ENCODE measurements around the gene APOB. TPM values are rescaled to one million over a fixed set of nuclear protein-coding genes. Genes with fewer than 3 reads are reported as not detected.

Gene APOB
- total RNA-seq, 1 experiment from 2014 or later: not detected

DNA sequence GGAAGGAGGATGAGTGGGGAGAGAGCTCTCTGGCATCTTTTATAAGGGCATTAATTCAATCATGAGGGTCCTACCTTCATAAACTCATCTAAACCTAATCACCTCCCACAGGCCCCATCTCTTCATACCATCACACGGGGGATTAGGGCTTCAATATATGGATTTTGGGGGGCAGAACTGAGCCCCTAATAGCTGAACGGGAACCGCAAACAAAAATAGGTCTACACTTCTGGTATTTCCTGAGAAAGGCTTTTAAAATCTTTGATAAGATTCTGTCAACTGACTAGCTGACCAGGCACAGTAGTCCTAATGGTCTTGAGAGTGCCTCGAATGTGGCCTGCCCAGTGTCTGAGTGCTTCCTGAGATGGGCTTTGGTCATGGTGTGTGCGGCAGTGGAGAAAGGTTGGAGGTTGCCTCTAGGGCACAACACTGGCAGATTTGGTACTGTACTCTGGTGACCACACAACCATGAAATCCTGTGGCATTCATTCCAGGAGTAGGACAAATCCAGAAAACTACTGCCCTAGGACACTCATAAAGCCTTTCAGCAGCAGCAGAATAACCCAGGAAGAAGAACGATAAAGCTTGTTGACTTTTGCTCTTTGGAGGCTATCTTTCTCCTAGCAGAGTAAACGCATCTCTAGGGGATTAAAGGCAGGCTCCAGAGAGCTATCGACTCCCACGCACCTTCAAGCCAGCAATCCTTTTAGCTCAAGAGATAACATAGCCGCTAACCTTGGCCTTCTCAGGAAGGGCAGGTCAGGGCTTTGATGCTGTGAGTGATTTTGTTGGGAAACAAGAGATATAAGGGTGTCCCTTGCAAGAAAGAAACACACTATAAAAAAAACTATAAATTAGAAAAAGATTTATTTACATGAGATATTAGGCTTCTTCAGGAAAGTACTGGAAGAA is 12.3 kb upstream of the APOB start:
- Histone ChIP-seq H3K9me3 (no peaks in the 10 kb centered on the region), H3K4me3 (no peak overlapping the region), H3K27me3 (no peaks in the 10 kb centered on the region), H3K36me3 (no peaks in the 10 kb centered on the region)
- DNase-seq: no peak

- H3K36me3 ChIP-seq: no peaks in the 10 kb centered on the region
- no peaks in the 10 kb centered on the region for H3K27me3 ChIP-seq
- no peak for DNase-seq
- no peaks in the 10 kb centered on the region for H3K9me3 ChIP-seq
- no peak overlapping the region for H3K4me3 ChIP-seq
These were observed 11.6 kb upstream of the APOB start for GRCh38 chr2:21055451-21055850.

- no peak for DNase-seq
- Histone ChIP-seq H3K4me3 (no peak overlapping the region), H3K36me3 (no peaks in the 10 kb centered on the region), H3K9me3 (no peaks in the 10 kb centered on the region), H3K27me3 (no peaks in the 10 kb centered on the region)
These were observed 10.1 kb upstream of the APOB start for GRCh38 chr2:21054011-21054410.

- no peak for DNase-seq
- Histone ChIP-seq H3K9me3 (no peaks in the 10 kb centered on the region), H3K27me3 (no peaks in the 10 kb centered on the region), H3K4me3 (no peak overlapping the region), H3K36me3 (no peaks in the 10 kb centered on the region)
These were observed 8.2 kb upstream of the APOB start for GRCh38 chr2:21052044-21052443.

DNA sequence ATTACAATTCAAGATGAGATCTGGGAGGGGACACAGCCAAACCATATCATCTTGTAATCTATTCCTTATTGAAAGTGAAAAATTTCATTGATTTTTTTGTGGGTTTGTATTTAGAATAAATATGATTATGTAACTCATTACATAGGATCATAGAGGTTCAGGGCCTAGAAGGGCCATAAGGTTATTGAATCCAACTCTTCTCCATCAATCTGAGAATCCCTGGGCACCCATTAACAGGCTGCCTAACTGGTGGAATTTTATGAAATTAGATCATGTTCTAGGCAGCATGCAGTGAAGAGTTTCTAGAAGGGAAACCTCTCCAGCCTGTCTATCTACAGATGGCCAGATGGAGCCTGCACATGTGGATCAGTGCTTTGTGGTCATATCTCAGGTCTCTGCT is 6.3 kb upstream of the APOB start:
- DNase-seq: no peak
- no peak overlapping the region for H3K4me3 ChIP-seq
- no peaks in the 10 kb centered on the region for H3K36me3 ChIP-seq
- H3K9me3 ChIP-seq: no peaks in the 10 kb centered on the region
- no peaks in the 10 kb centered on the region for H3K27me3 ChIP-seq

- DNase-seq: peak; percentile 64
- H3K36me3 ChIP-seq: no peaks in the 10 kb centered on the region
- H3K9me3 ChIP-seq: no peaks in the 10 kb centered on the region
- H3K4me3 ChIP-seq: no peak overlapping the region
- H3K27me3 ChIP-seq: no peaks in the 10 kb centered on the region
These were observed 3.5 kb upstream of the APOB start for GRCh38 chr2:21047141-21048009.

DNA sequence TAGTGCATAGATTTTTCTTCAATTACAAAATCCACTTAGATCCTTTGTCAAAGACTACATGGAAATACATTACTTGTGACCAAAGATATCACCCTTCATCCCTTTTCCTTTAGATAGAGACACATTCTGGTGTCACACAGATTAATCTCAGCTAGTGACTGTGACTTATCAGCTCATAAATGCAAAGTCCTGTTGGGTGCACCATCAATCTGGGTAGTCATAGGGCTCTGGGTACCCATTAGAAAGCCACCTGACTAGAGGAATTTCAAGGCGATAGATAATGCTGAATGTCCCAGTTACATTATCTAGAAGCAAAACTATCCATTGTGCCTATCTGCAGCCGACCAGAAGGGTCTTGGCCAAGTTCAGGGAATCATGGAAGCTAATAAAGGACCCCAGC is 2.6 kb upstream of the APOB start:
- Histone ChIP-seq H3K9me3 (no peaks in the 10 kb centered on the region), H3K36me3 (no peaks in the 10 kb centered on the region), H3K27me3 (no peaks in the 10 kb centered on the region), H3K4me3 (no peak overlapping the region)
- no peak for DNase-seq

DNA sequence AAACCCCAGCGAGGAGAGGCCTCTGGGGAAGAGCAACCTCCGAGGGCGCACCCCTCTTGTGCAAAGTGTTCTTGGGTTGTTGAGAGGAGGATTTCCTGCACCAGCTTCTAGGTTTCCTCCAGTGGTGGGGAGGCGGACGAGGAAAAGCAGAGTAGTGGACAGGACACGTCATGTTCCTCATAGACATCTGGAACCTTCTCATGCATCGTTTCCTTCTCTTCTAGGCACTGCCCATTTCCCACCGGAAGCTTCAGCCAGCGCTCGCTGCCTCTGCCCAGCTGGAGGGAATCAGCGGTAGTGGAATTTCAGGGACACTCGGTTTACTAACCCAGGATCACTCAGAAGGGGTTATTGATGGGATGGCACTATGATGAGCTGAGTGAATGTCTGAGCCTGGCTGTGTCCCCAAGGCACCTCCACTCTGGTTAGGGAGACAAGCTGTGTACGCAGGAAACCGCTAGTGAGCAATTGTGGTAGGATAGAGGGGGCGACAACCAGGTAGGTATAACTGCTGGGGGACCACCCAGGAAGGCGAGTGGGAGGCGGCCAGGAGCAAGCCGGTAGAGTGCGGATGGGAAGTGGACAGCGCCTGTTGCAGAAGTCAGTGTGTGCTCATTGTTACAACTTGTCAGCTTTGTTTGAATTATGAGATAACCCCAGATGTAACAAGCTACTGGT is 960 bp upstream of the APOB start:
- no peak for DNase-seq
- no peaks in the 10 kb centered on the region for H3K27me3 ChIP-seq
- H3K9me3 ChIP-seq: no peaks in the 10 kb centered on the region
- no peak overlapping the region for H3K4me3 ChIP-seq
- H3K36me3 ChIP-seq: no peaks in the 10 kb centered on the region

- DNase-seq: no peak
- H3K9me3 ChIP-seq: no peaks in the 10 kb centered on the region
- no peaks in the 10 kb centered on the region for H3K27me3 ChIP-seq
- no peak overlapping the region for H3K4me3 ChIP-seq
- H3K36me3 ChIP-seq: no peaks in the 10 kb centered on the region
These were observed 722 bp downstream of the APOB start for GRCh38 chr2:21042958-21043743.

DNA sequence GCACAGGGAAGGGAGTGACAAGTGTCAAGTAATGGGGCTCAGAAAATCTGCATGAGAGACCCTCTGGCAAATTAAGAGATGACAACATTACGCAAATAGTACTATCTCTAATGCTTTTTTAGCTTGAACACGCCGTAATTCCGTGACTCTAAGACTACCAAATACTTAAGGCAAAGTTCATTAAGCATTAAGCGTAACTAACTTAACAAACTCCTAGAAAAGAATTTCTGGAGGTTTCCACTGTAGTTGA is 1.2 kb downstream of the APOB start:
- no peaks in the 10 kb centered on the region for H3K27me3 ChIP-seq
- no peaks in the 10 kb centered on the region for H3K9me3 ChIP-seq
- H3K4me3 ChIP-seq: no peak overlapping the region
- DNase-seq: no peak
- H3K36me3 ChIP-seq: no peaks in the 10 kb centered on the region

GRCh38 chr2:21041943-21042707 is 1.7 kb downstream of the APOB start:
- no peak for DNase-seq
- Histone ChIP-seq H3K27me3 (no peaks in the 10 kb centered on the region), H3K4me3 (no peak overlapping the region), H3K9me3 (no peaks in the 10 kb centered on the region), H3K36me3 (no peaks in the 10 kb centered on the region)

- DNase-seq: no peak
- Histone ChIP-seq H3K36me3 (no peaks in the 10 kb centered on the region), H3K9me3 (no peaks in the 10 kb centered on the region), H3K4me3 (no peak overlapping the region), H3K27me3 (no peaks in the 10 kb centered on the region)
These were observed 2.4 kb downstream of the APOB start for GRCh38 chr2:21041462-21041861.

- no peak for DNase-seq
- no peaks in the 10 kb centered on the region for H3K36me3 ChIP-seq
- H3K9me3 ChIP-seq: no peaks in the 10 kb centered on the region
- no peaks in the 10 kb centered on the region for H3K27me3 ChIP-seq
- no peak overlapping the region for H3K4me3 ChIP-seq
These were observed 3.1 kb downstream of the APOB start for GRCh38 chr2:21040468-21041377.

DNA sequence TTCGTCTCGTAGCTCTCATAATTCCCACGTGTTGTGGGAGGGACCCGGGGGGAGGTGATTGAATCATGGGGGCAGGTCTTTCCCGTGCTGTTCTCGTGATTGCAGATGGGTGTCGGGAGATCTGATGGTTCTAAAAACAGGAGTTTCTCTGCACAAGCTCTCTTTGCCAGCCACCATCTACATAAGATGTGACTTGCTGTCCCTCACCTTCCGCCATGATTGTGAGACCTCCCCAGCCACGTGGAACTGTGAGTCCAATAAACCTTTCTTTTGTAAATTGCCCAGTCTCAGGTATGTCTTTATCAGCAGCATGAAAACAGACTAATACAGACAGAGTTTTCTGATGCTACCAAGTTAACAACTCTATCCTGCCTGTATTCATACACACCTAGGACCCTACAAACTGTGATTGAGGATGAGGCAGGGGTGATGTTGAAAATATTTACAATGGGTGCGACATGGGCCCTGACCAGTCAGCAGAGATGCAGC is 3.9 kb downstream of the APOB start:
- no peaks in the 10 kb centered on the region for H3K9me3 ChIP-seq
- no peak for DNase-seq
- no peaks in the 10 kb centered on the region for H3K27me3 ChIP-seq
- H3K4me3 ChIP-seq: no peak overlapping the region
- no peaks in the 10 kb centered on the region for H3K36me3 ChIP-seq

DNA sequence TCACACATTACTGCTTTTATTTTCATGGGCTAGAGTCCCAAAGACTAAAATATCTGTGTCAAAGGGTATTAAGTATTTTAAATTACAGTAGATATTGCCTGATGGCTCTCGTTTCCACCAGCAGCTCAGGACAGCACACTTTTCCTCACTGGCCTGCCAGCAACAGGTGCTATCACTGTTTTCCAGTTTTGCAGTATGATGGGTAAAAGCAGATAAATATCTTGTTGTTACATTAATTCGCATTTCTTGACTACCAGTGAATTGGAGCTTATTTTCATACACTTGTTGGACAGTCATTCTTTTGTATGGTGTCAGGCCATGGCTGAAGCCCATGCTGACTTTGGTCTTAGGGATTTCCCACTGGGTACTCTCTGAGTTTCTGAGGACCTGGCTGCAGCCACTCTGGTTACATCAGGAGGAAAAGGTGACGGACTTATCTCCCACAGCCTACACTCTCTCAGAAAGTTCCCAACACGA is 4.8 kb downstream of the APOB start:
- no peak for DNase-seq
- H3K9me3 ChIP-seq: no peaks in the 10 kb centered on the region
- H3K4me3 ChIP-seq: no peak overlapping the region
- no peaks in the 10 kb centered on the region for H3K36me3 ChIP-seq
- no peaks in the 10 kb centered on the region for H3K27me3 ChIP-seq

Data from MG63 (cell line).